ENCODE data around the gene HOGA1. TPM values are rescaled to one million over a fixed set of nuclear protein-coding genes. Genes with fewer than 3 reads are reported as not detected.

Gene HOGA1
- total RNA-seq, 1 donor = 1.4 TPM

GRCh38 chr10:97628228-97628627 is 44.0 kb downstream of the HOGA1 start:
- no peak for DNase-seq (ENCODE audit: insufficient read length, low spot score, missing footprints)
- peaks cover 20% of the 10 kb centered on the region for H3K79me2 ChIP-seq (ENCODE audit: insufficient read depth, low read length)
- H4K20me1 ChIP-seq (ENCODE audit: insufficient read depth, low read length) = peaks cover 4% of the 10 kb centered on the region
- H3K4me1 ChIP-seq (ENCODE audit: insufficient read depth, low read length) = no peaks in the 10 kb centered on the region
- no peak overlapping the region for H3K4me3 ChIP-seq (ENCODE audit: insufficient read depth, low read length)
- no peak overlapping the region for H3K4me2 ChIP-seq (ENCODE audit: insufficient read depth, low read length)
- no peak overlapping the region for H2AFZ ChIP-seq (ENCODE audit: low read length)
- no peaks in the 10 kb centered on the region for H3K9me3 ChIP-seq (ENCODE audit: low read depth, low read length)
- no peak overlapping the region for H3K27ac ChIP-seq (ENCODE audit: low read depth, low read length)
- H3K36me3 ChIP-seq (ENCODE audit: insufficient read depth, low read length) = no peaks in the 10 kb centered on the region
- H3K27me3 ChIP-seq (ENCODE audit: insufficient read depth, low read length) = no peaks in the 10 kb centered on the region
- no peak for TF ChIP-seq CTCF (IDR thresholded peaks at IDR 0.05; ENCODE audit: extremely low read depth, low read depth, low read length)

GRCh38 chr10:97629289-97629688 is 45.1 kb downstream of the HOGA1 start:
- H3K79me2 ChIP-seq (ENCODE audit: insufficient read depth, low read length) = peaks cover 20% of the 10 kb centered on the region
- DNase-seq (ENCODE audit: insufficient read length, low spot score, missing footprints) = no peak
- no peak overlapping the region for H3K4me2 ChIP-seq (ENCODE audit: insufficient read depth, low read length)
- no peaks in the 10 kb centered on the region for H3K36me3 ChIP-seq (ENCODE audit: insufficient read depth, low read length)
- H3K4me1 ChIP-seq (ENCODE audit: insufficient read depth, low read length) = peaks cover 4% of the 10 kb centered on the region
- H2AFZ ChIP-seq (ENCODE audit: low read length) = no peak overlapping the region
- no peak overlapping the region for H3K27ac ChIP-seq (ENCODE audit: low read depth, low read length)
- no peak overlapping the region for H3K4me3 ChIP-seq (ENCODE audit: insufficient read depth, low read length)
- TF ChIP-seq CTCF (IDR thresholded peaks at IDR 0.05; ENCODE audit: extremely low read depth, low read depth, low read length) = no peak
- H3K27me3 ChIP-seq (ENCODE audit: insufficient read depth, low read length) = no peaks in the 10 kb centered on the region
- H4K20me1 ChIP-seq (ENCODE audit: insufficient read depth, low read length) = peaks cover 4% of the 10 kb centered on the region
- H3K9me3 ChIP-seq (ENCODE audit: low read depth, low read length) = no peaks in the 10 kb centered on the region

- Histone ChIP-seq H3K4me3 (ENCODE audit: insufficient read depth, low read length) (no peak overlapping the region), H3K27me3 (ENCODE audit: insufficient read depth, low read length) (no peaks in the 10 kb centered on the region), H2AFZ (ENCODE audit: low read length) (no peak overlapping the region), H3K27ac (ENCODE audit: low read depth, low read length) (no peak overlapping the region), H4K20me1 (ENCODE audit: insufficient read depth, low read length) (peaks cover 4% of the 10 kb centered on the region), H3K4me1 (ENCODE audit: insufficient read depth, low read length) (peaks cover 4% of the 10 kb centered on the region), H3K79me2 (ENCODE audit: insufficient read depth, low read length) (peaks cover 20% of the 10 kb centered on the region), H3K9me3 (ENCODE audit: low read depth, low read length) (no peaks in the 10 kb centered on the region), H3K4me2 (ENCODE audit: insufficient read depth, low read length) (no peak overlapping the region), H3K36me3 (ENCODE audit: insufficient read depth, low read length) (no peaks in the 10 kb centered on the region)
- TF ChIP-seq CTCF (IDR thresholded peaks at IDR 0.05; ENCODE audit: extremely low read depth, low read depth, low read length) = no peak
- no peak for DNase-seq (ENCODE audit: insufficient read length, low spot score, missing footprints)
These were observed 46.9 kb downstream of the HOGA1 start for GRCh38 chr10:97631098-97631497.

- no peaks in the 10 kb centered on the region for H3K36me3 ChIP-seq (ENCODE audit: insufficient read depth, low read length)
- peaks cover 20% of the 10 kb centered on the region for H3K79me2 ChIP-seq (ENCODE audit: insufficient read depth, low read length)
- H3K27me3 ChIP-seq (ENCODE audit: insufficient read depth, low read length) = no peaks in the 10 kb centered on the region
- no peak for TF ChIP-seq CTCF (IDR thresholded peaks at IDR 0.05; ENCODE audit: extremely low read depth, low read depth, low read length)
- peak within 1 kb of the TSS; percentile 68 for H3K27ac ChIP-seq (ENCODE audit: low read depth, low read length)
- no peaks in the 10 kb centered on the region for H3K9me3 ChIP-seq (ENCODE audit: low read depth, low read length)
- H3K4me2 ChIP-seq (ENCODE audit: insufficient read depth, low read length) = peak within 1 kb of the TSS; percentile 99
- peak within 1 kb of the TSS; percentile 99 for H2AFZ ChIP-seq (ENCODE audit: low read length)
- DNase-seq (ENCODE audit: insufficient read length, low spot score, missing footprints) = peak; percentile 97
- peaks cover 4% of the 10 kb centered on the region for H4K20me1 ChIP-seq (ENCODE audit: insufficient read depth, low read length)
- peaks cover 4% of the 10 kb centered on the region for H3K4me1 ChIP-seq (ENCODE audit: insufficient read depth, low read length)
- peak within 1 kb of the TSS; percentile 98 for H3K4me3 ChIP-seq (ENCODE audit: insufficient read depth, low read length)
These were observed 49.0 kb downstream of the HOGA1 start, which contains the start of gene MORN4 for GRCh38 chr10:97632949-97633884. Gene MORN4 (minus strand): TSS chr10:97633500. CDS start chr10:97619653, 13,847 bp downstream.

All from osteoblast (primary cell).